Activated CD4-positive, alpha-beta T cell treated with anti-CD3 and anti-CD28 coated beads for 1 hour (primary cell): Measurements from ENCODE around the gene TAF5.
"Not testable (repeated sequence)": the region's sequence is repeated elsewhere in the genome, so short reads cannot be mapped to it uniquely, and the experiment has no call there.

Source experiments
- DNase-seq: peaks from one replicate; pipeline ENCODE4 v3.0.0-alpha.2; 2020

The TAF5 gene

GRCh38 chr10:103415581-103415980 is 47.8 kb downstream of the TAF5 start:
- DNase-seq: no peak

- DNase-seq: peak; percentile 26
Measured at GRCh38 chr10:103416436-103417147, 48.8 kb downstream of the TAF5 start.

DNA sequence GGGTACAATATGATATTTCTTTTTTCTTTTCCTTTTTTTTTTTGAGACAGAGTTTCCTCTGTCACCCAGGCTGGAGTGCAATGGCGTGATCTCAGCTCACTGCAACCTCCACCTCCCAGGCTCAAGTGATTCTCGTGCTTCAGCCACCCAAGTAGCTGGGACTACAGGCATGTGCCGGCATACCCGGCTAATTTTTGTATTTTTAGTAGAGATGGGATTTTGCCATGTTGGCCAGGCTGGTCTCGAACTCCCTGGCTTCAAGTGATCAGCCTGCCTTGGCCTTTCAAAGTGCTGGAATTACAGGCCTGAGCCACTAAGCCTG is 49.3 kb downstream of the TAF5 start:
- DNase-seq: not testable (repeated sequence)

DNA sequence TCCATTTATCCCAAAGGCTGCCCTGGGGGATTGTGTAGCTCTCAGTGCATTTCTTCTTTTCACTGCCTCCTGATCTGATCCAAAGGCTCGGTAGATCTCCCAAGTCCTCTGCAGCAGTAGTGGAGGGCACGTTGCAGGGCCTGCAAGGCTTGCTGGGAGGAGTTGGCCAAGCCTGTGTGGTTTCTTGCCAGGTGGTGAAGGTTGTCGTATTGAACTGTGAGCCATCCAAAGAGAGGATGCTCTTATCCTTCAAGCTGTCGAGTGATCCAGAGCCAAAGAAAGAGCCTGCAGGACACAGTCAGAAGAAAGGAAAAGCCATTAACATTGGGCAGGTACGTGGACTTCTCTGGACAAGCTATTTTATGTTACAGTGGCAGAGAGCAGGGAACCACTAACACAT is 49.8 kb downstream of the TAF5 start:
- no peak for DNase-seq

DNA sequence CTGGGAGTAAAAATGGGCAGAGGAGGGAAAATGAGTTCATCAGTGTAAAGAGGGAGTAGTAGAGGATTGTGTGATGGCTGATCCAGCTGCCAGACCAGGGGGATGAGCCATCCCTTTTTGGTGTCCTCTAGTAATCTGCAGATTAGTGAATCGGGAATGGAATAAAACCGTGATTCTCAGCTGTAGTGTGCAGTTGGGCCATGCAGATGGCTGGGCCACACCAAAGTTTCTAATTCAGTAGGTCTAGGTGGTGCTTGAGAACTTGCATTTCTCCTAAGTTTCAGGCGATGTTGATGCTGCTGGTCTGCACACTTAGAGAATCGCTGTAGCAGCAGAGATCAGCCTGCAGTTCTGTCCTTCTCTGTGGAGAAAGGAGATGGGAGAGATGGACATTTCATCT is 51.3 kb downstream of the TAF5 start:
- no peak for DNase-seq

- DNase-seq: no peak
Measured at GRCh38 chr10:103423748-103424147, 56.0 kb downstream of the TAF5 start.

DNA sequence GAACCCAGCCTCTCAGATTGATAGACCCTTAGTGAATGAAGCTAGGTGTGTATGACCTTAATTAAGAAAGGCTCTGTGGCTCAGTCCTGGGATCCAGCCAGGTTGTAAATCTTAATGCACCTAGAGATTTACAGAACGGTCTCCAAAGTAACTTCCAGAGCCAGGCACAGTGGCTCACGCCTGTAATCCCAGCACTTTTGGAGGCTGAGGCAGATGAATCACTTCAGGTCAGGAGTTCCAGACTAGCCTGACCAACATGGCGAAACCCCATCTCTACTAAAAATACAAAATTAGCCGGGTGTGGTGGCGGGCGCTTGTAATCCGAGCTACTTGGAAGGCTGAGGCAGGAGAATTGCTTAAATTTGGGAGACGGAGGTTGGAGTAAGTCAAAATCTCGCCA is 60.1 kb downstream of the TAF5 start:
- no peak for DNase-seq

- DNase-seq: no peak
Measured at GRCh38 chr10:103428989-103429643, 61.3 kb downstream of the TAF5 start.

- no peak for DNase-seq
Measured at GRCh38 chr10:103429647-103430046, 61.9 kb downstream of the TAF5 start.

DNA sequence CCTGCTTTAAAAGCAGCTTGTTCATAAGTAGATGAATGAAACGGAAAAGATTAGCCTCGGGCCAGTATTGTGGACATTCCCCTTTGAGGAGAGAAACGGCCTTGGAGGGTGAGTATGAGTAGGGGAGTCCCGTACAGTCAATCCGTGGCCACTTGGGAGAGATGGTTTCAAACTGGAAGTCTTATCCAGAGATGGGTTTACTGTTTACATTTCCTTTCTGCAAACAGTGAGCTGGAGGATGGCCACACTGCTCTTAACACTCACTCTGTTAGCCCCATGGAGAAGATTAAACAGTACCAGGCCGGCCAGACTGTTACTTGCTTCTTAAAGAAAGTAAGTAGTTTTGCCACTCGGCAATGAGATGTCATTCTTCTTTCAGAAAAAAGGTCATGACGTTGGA is 64.1 kb downstream of the TAF5 start:
- DNase-seq: no peak

DNA sequence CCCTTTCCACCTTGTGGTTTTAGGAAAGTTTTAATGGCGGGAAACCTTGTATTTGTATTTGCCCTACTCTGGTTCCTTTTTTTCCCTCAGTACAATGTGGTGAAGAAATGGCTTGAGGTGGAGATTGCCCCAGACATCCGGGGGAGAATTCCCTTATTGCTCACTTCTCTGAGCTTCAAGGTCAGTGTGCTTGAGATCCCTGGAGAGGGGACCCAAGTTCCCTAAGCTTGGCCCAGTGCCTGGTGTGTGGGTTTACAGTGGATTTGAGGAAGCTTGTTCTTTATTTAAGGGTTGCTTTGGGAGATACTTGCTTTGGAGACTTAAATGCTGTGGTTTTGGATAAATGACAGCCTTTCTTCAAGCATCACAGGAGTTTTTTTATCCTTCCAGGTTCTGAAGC is 66.1 kb downstream of the TAF5 start:
- no peak for DNase-seq
